WERI-Rb-1 (cell line): ENCODE measurements around the gene BMPR1A.

Experiments
- DNase-seq: peaks from one replicate; pipeline ENCODE4 v3.0.0-alpha.2; 2020
- H3K27ac ChIP-seq: fragments of 250-450 bp; sonication (Bioruptor Pico); 2 replicates; pipeline ENCODE4 v1.5.1; 2020; ENCODE audit warnings: mild to moderate bottlenecking, moderate library complexity
- H3K27me3 ChIP-seq: fragments of 250-450 bp; sonication (Bioruptor Pico); 2 replicates; pipeline ENCODE4 v1.5.1; 2021; ENCODE audit warnings: mild to moderate bottlenecking, low read depth, moderate library complexity; ENCODE audit not compliant: insufficient read depth, severe bottlenecking
- H3K36me3 ChIP-seq: fragments of 250-450 bp; sonication (Bioruptor Pico); 2 replicates; pipeline ENCODE4 v1.5.1; 2020; ENCODE audit warnings: mild to moderate bottlenecking, moderate library complexity
- H3K4me3 ChIP-seq: 2 replicates; pipeline ENCODE4 v1.5.1; 2011; ENCODE audit warnings: low read depth, mild to moderate bottlenecking, control low read depth, low read length
- H3K9me3 ChIP-seq: fragments of 250-450 bp; sonication (Bioruptor Pico); 2 replicates; pipeline ENCODE4 v1.5.1; 2021; ENCODE audit warnings: mild to moderate bottlenecking, moderate library complexity; ENCODE audit not compliant: severe bottlenecking
- TF ChIP-seq, protein P1 (sequence below): IDR thresholded peaks from 2 replicates; pipeline ENCODE4 v1.5.1; 2011; ENCODE audit warnings: low read depth, mild to moderate bottlenecking, control low read depth, inconsistent platforms, low read length

Gene BMPR1A

DNA sequence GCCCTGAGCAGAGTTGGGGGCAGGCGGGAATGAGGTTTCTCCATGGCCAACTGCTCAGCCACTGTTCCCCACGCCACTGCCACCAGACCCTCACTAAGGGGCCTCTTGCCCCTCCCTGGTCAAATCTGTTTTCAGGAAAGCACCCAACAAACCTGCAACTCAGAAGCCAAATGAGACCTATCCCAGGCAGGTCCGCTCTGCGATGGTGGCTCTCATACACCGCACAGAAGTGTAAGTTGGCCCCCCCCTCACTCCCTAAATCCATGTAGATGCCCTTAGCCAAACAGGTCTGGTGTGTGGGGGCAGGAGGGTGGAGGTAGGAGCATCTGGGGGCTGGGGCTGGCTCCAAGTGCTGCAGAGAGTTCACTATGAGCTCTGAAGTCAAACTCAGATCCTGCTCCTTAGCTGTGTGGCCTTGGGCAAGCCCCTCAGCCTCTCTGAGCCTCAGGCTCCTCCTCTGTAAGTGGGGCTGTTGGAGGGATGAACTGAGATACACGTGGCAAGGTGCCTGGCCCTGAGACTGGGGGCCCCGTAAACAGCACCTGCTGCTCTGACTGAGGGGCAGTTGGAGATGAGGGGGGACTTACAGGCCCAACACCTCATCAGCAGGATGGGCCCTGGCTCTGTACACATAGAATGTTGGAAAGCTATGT lies 199.9 kb downstream of the BMPR1A start:
- Histone ChIP-seq H3K27ac (no peak overlapping the region), H3K9me3 (peaks cover 20% of the 10 kb centered on the region), H3K36me3 (no peaks in the 10 kb centered on the region), H3K27me3 (no peaks in the 10 kb centered on the region), H3K4me3 (no peak overlapping the region)
- TF ChIP-seq, protein P1, sequence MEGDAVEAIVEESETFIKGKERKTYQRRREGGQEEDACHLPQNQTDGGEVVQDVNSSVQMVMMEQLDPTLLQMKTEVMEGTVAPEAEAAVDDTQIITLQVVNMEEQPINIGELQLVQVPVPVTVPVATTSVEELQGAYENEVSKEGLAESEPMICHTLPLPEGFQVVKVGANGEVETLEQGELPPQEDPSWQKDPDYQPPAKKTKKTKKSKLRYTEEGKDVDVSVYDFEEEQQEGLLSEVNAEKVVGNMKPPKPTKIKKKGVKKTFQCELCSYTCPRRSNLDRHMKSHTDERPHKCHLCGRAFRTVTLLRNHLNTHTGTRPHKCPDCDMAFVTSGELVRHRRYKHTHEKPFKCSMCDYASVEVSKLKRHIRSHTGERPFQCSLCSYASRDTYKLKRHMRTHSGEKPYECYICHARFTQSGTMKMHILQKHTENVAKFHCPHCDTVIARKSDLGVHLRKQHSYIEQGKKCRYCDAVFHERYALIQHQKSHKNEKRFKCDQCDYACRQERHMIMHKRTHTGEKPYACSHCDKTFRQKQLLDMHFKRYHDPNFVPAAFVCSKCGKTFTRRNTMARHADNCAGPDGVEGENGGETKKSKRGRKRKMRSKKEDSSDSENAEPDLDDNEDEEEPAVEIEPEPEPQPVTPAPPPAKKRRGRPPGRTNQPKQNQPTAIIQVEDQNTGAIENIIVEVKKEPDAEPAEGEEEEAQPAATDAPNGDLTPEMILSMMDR: no peak
- DNase-seq: no peak

DNA sequence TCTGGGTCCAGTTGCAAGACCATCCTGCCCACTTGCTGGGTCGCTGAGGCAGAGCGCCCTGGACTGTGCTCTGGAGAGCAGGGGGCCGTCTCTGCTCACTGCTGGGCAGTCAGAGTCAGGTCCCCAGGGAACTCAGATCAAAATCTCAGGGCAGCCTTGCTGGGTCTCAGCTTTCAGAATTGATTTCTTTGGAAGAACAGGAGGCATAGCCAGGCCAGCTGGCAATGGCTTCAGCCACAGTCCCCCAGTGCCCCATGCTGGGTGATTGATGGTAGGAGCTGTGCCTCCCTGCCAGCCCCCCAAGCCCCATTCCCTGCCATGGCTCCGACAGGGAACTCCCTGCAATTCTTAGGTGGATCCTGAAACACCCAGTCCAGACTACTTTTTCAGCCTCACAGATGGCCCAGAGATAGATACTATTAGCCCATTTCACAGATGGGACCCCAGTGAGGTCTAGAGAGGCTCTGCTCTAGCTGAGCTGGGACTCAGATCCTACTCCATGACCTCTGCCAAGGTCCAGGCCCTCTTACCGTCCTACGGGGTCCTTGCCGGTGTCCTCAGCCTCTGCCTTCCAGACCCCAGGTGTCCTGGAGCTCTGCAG lies 200.5 kb downstream of the BMPR1A start:
- Histone ChIP-seq H3K9me3 (peaks cover 14% of the 10 kb centered on the region), H3K27ac (no peak overlapping the region), H3K4me3 (no peak overlapping the region), H3K27me3 (no peaks in the 10 kb centered on the region), H3K36me3 (no peaks in the 10 kb centered on the region)
- TF ChIP-seq, protein P1: no peak
- DNase-seq: no peak

DNA sequence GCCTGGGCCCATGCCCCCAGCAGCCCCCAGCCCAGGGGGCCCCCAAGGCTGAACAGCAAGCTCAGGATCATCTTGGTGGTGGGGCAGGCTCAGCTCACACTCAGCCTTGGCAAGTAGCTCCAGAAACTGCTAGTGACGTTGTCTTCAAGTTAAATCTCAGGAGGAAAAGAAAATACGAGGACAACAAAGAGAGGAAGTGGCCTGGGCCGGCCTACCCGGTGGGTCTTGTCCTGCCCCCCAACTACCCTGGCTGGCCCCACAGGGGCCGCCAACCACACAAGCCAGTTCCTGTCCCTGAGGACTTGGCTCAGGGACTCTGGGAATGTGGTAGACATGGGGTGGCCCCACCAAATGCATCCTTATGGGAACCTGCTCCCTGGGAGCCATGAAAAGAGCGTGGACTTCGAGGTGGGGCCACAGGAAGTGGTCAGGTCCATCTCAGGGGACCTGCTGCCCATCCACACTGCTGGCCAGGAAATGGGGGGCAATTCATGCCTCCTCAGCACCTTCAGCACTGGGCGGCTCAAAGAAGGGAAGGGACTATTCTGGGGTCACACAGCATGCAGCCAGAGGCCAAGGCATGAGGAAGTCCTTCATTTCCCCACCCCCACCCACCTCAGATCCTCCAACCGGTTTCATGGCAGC lies 201.2 kb downstream of the BMPR1A start, which contains the start of gene MMRN2:
MMRN2 (minus strand) TSS at position 145 of the 645 bp plus-strand sequence; CDS start at position 71, 74 bp downstream.
- no peaks in the 10 kb centered on the region for H3K36me3 ChIP-seq
- peak within 1 kb of the TSS; percentile 39 for H3K27ac ChIP-seq
- H3K9me3 ChIP-seq: peaks cover 9% of the 10 kb centered on the region
- TF ChIP-seq, protein P1: no peak
- no peaks in the 10 kb centered on the region for H3K27me3 ChIP-seq
- no peak for DNase-seq
- H3K4me3 ChIP-seq: no peak within 1 kb of the TSS

DNA sequence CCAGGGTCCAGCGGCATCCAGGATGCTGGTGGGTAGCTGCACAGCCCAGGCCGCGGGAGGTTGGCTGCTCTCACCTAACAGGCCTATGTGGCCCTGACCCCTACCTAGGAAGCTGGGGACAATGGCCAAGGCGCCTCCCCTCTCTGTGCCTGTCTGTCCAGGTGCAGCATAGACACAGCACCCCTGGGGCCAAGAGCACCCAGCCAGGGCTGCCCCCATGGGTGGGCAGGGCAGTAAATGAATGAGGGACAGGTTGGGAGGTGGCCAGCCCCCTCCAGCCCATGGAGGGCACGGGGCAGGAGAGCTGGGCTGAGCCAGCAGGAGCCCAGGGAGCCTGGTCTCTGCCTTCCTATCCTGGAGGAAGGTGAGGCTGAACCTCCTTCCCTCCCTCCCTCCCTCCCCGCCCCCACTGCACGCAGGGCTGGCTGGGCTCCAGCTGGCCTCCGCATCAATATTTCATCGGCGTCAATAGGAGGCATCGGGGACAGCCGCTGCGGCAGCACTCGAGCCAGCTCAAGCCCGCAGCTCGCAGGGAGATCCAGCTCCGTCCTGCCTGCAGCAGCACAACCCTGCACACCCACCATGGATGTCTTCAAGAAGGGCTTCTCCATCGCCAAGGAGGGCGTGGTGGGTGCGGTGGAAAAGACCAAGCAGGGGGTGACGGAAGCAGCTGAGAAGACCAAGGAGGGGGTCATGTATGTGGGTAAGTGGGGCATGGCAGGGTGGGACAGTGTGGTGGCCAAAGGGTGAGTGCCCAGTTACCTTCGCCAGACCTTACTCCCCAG lies 201.9 kb downstream of the BMPR1A start, which contains the start of gene SNCG:
SNCG (plus strand) TSS at position 484 of the 785 bp plus-strand sequence; CDS start at position 583, 99 bp downstream.
- Histone ChIP-seq H3K9me3 (peaks cover 2% of the 10 kb centered on the region), H3K4me3 (no peak within 1 kb of the TSS), H3K36me3 (no peaks in the 10 kb centered on the region), H3K27ac (peak within 1 kb of the TSS; percentile 57), H3K27me3 (no peaks in the 10 kb centered on the region)
- peak; percentile 66 for DNase-seq
- TF ChIP-seq, protein P1: no peak

DNA sequence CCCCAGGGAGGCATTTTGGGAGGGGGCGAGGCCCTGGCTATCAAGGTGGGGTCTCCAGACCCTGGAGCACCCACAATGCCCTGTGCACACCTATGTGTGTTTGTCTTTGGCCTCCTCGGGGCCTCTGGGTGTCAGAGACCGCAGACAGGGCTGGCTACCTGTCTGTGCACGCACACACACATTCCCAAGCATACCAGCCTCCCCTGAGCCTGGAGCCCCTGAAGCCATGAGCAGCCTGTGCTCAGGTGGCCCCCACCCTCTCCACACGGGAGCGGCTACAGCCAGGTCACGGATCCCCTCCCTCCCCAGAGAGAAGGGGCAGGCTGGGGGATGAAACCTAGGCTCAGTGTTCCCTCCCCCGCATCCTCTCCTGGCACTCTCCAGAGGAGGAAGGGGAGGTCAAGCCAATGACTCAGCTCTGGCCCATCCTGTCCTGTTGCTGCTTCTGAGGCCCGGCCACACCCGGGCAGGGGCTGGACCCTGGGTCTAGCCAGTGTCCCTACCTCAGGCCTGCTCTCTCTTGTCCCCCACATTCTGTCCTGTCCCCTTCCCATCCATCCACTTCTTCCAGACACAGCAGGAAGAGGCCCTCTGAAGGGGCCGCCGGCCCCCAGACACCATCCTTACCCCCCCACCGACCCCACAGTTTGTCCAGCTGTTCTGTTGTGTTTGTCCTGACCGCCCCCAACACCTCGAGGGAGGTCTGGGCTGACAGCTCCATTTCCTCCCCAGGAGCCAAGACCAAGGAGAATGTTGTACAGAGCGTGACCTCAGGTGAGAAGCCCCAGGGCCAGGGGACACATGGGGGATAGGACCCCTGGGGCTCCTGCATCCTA lies 202.7 kb downstream of the BMPR1A start:
- TF ChIP-seq, protein P1: no peak
- no peaks in the 10 kb centered on the region for H3K27me3 ChIP-seq
- peak; percentile 51 for DNase-seq
- H3K4me3 ChIP-seq: no peak overlapping the region
- peak overlapping the region; percentile 57 for H3K27ac ChIP-seq
- no peaks in the 10 kb centered on the region for H3K36me3 ChIP-seq
- H3K9me3 ChIP-seq: no peaks in the 10 kb centered on the region
